Trophoblast cell (in vitro differentiated cells and primary cell): Measurements from ENCODE around the gene HGD.

ENCODE experiments used
- DNase-seq, 2 donors: peaks; one replicate each; pipeline ENCODE4 v3.0.0-alpha.2; 2016
- H2AFZ ChIP-seq: 2 replicates; pipeline ENCODE4 v1.6.1; 2013; ENCODE audit warnings: low read length, moderate library complexity, mild to moderate bottlenecking; ENCODE audit not compliant: insufficient read depth, poor library complexity
- H2AK5ac ChIP-seq: 2 replicates; pipeline ENCODE4 v1.6.1; 2013; ENCODE audit warnings: mild to moderate bottlenecking, low read length
- H2BK120ac ChIP-seq: 2 replicates; pipeline ENCODE4 v1.6.1; 2013; ENCODE audit warnings: low read length, mild to moderate bottlenecking, moderate library complexity; ENCODE audit not compliant: insufficient read depth, poor library complexity
- H2BK12ac ChIP-seq: 2 replicates; pipeline ENCODE4 v1.6.1; 2013; ENCODE audit warnings: mild to moderate bottlenecking, low read length, moderate library complexity
- H2BK5ac ChIP-seq: 2 replicates; pipeline ENCODE4 v1.6.1; 2013; ENCODE audit warnings: low read length, low read depth, moderate library complexity, mild to moderate bottlenecking; ENCODE audit not compliant: poor library complexity
- H3K14ac ChIP-seq: 2 replicates; pipeline ENCODE4 v1.6.1; 2013; ENCODE audit warnings: mild to moderate bottlenecking, low read length
- H3K18ac ChIP-seq: 2 replicates; pipeline ENCODE4 v1.6.1; 2013; ENCODE audit warnings: mild to moderate bottlenecking, low read length
- H3K23ac ChIP-seq: 2 replicates; pipeline ENCODE4 v1.6.1; 2013; ENCODE audit warnings: low read length
- H3K27ac ChIP-seq: 2 replicates; pipeline ENCODE4 v1.5.1; 2013; ENCODE audit warnings: low read depth, mild to moderate bottlenecking, inconsistent platforms, low read length, moderate library complexity
- H3K27me3 ChIP-seq: 2 replicates; pipeline ENCODE4 v1.6.1; 2013; ENCODE audit warnings: inconsistent platforms, mild to moderate bottlenecking, low read length, moderate library complexity; ENCODE audit not compliant: insufficient read depth
- H3K36me3 ChIP-seq, 2 experiments: 1 replicate in 1 of 2; 2 replicates in 1 of 2; pipeline ENCODE4 v1.6.1; 2013; ENCODE audit warnings: low read length in 2 of 2, mild to moderate bottlenecking in 2 of 2, moderate library complexity in 1 of 2; ENCODE audit not compliant: insufficient read depth in 2 of 2, control insufficient read depth in 1 of 2
- H3K4ac ChIP-seq: 2 replicates; pipeline ENCODE4 v1.6.1; 2013; ENCODE audit warnings: low read depth, mild to moderate bottlenecking, low read length, moderate library complexity
- H3K4me1 ChIP-seq, 2 experiments: 1 replicate in 1 of 2; 2 replicates in 1 of 2; pipeline ENCODE4 v1.6.1; 2013; ENCODE audit warnings: low read length in 2 of 2, mild to moderate bottlenecking in 2 of 2, moderate library complexity in 1 of 2; ENCODE audit not compliant: insufficient read depth in 2 of 2, control insufficient read depth in 1 of 2
- H3K4me2 ChIP-seq: 2 replicates; pipeline ENCODE4 v1.6.1; 2013; ENCODE audit warnings: inconsistent platforms, mild to moderate bottlenecking, low read length, moderate library complexity
- H3K4me3 ChIP-seq: 2 replicates; pipeline ENCODE4 v1.5.1; 2013; ENCODE audit warnings: mild to moderate bottlenecking, low read depth, low read length, inconsistent platforms
- H3K79me1 ChIP-seq: one replicate; pipeline ENCODE4 v1.6.1; 2013; ENCODE audit warnings: low read length
- H3K79me2 ChIP-seq: 2 replicates; pipeline ENCODE4 v1.6.1; 2013; ENCODE audit warnings: low read length, mild to moderate bottlenecking; ENCODE audit not compliant: control insufficient read depth, insufficient read depth, poor library complexity
- H3K9ac ChIP-seq: 2 replicates; pipeline ENCODE4 v1.6.1; 2013; ENCODE audit warnings: mild to moderate bottlenecking, low read length
- H3K9me3 ChIP-seq: 2 replicates; pipeline ENCODE4 v1.6.1; 2013; ENCODE audit warnings: low read depth, mild to moderate bottlenecking, control low read depth, inconsistent platforms, low read length; ENCODE audit not compliant: insufficient read depth
- H4K12ac ChIP-seq: 2 replicates; pipeline ENCODE4 v1.6.1; 2013; ENCODE audit warnings: low read depth, mild to moderate bottlenecking, low read length, moderate library complexity
- H4K8ac ChIP-seq: 2 replicates; pipeline ENCODE4 v1.6.1; 2013; ENCODE audit warnings: low read depth, mild to moderate bottlenecking, low read length, moderate library complexity
- H4K91ac ChIP-seq: one replicate; pipeline ENCODE4 v1.6.1; 2013; ENCODE audit warnings: low read depth, mild to moderate bottlenecking, low read length, moderate library complexity
- WGBS: extraction: QIAGEN DNeasy Blood & Tissue Kit; methylation state at CpG from one replicate; pipeline ENCODE4 v1.1.7; 2013; ENCODE audit warnings: missing lambda C conversion rate; ENCODE audit not compliant: insufficient read length, insufficient coverage; ENCODE audit errors: extremely low coverage; 5-methylcytosine and 5-hydroxymethylcytosine counted together

Gene HGD

DNA sequence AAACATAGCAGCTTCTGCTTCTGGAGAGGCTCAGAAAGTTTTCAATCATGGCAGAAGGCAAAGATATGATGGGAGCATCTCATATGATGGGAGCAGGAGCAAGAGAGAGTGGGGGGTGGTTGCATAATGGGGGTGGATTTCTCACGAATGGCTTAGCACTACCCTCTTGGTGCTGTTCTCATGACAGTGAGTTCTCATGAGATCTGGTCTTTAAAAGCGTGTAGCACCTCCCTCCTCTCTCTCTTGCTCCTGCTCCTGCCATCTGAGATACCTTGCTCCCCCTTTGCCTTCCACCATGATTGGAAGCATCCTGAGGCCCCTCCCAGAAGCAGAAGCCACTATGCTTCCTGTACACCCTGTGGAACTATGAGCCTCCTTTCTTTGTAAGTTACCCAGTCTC is 22.2 kb downstream of the HGD start:
- Histone ChIP-seq H3K9ac (no peak overlapping the region), H2BK5ac (no peak overlapping the region), H3K79me1 (no peaks in the 10 kb centered on the region), H3K18ac (no peak overlapping the region), H3K14ac (no peak overlapping the region), H2BK12ac (no peak overlapping the region), H2AK5ac (no peak overlapping the region), H2AFZ (no peak overlapping the region), H3K27me3 (no peaks in the 10 kb centered on the region), H2BK120ac (no peak overlapping the region), H4K12ac (no peak overlapping the region), H4K8ac (no peak overlapping the region), H3K27ac (no peak overlapping the region), H3K36me3 (no peaks in the 10 kb centered on the region), H3K4me3 (no peak overlapping the region), H3K23ac (no peak overlapping the region), H3K4me2 (no peak overlapping the region), H4K91ac (no peak overlapping the region), H3K9me3 (peaks cover 4% of the 10 kb centered on the region), H3K4ac (no peak overlapping the region), H3K79me2 (no peaks in the 10 kb centered on the region), H3K4me1 (no peaks in the 10 kb centered on the region)
- WGBS = no CpG with 5 or more reads among the region's 2 CpGs
- DNase-seq = no peak

DNA sequence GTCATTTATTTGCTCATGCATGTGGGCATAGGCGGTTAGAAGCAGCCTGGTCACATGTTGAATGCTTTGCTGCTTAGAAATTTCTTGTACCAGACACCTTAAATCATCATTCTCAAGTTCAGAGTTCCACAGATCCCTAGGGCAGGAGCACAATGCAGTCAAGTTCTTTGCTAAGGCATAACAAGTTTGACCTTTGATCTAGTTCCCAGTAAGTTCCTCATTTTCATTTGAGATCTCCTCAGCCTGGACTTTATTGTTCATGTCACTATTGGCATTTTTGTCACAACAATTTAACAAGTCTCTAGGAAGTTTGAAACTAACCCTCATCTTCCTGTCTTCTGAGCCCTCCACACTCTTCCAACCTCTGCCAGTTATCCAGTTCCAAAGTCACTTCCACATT is 22.8 kb downstream of the HGD start:
- DNase-seq = no peak
- H3K9me3 ChIP-seq = peaks cover 4% of the 10 kb centered on the region
- H2AFZ ChIP-seq = no peak overlapping the region

DNA sequence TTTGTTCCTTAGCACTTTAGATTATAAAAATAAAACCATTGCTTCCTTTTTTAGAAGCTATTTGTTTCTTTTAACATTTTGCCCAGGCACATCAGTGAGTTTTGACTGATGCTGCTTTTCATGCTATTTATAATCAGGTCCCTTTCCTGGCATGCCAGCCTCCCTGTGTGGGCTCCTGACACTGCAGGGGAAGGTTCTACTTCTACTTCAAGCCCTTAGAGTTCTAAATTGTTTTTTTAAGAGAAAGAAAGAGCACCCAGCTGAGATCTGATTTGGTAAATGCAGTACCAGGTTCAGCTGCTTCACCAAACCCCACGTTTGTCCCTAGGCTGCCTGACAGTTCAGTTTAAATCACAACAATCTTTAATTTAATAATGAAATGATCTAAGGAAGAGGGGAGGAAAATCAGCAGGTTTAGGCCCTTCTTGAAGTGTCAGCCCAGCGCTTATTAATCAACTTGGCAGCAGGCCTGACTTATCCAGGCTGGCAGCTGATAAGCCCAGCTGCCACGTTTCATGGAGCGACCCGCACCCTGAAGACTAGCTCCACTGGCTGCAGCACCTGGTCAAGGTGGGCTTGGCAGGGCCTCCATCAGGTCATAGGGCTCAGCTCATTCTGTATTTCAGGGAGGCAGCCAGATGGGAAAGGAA is 29.0 kb downstream of the HGD start:
- H4K91ac ChIP-seq = no peak overlapping the region
- H3K27me3 ChIP-seq = no peaks in the 10 kb centered on the region
- no peak overlapping the region for H2AK5ac ChIP-seq
- H2BK120ac ChIP-seq = no peak overlapping the region
- H2AFZ ChIP-seq = no peak overlapping the region
- no peak overlapping the region for H3K4ac ChIP-seq
- H3K9me3 ChIP-seq = no peaks in the 10 kb centered on the region
- H3K36me3 ChIP-seq = no peaks in the 10 kb centered on the region
- H3K9ac ChIP-seq = no peak overlapping the region
- H2BK12ac ChIP-seq = no peak overlapping the region
- no peaks in the 10 kb centered on the region for H3K4me1 ChIP-seq
- no peak for DNase-seq
- no CpG with 5 or more reads among the region's 5 CpGs for WGBS
- no peaks in the 10 kb centered on the region for H3K79me1 ChIP-seq
- no peaks in the 10 kb centered on the region for H3K79me2 ChIP-seq
- H3K23ac ChIP-seq = no peak overlapping the region
- H3K4me2 ChIP-seq = no peak overlapping the region
- H4K8ac ChIP-seq = no peak overlapping the region
- no peak overlapping the region for H2BK5ac ChIP-seq
- no peak overlapping the region for H4K12ac ChIP-seq
- no peak overlapping the region for H3K4me3 ChIP-seq
- no peak overlapping the region for H3K27ac ChIP-seq
- no peak overlapping the region for H3K18ac ChIP-seq
- no peak overlapping the region for H3K14ac ChIP-seq

More for the DNA sequence above, 22.8 kb downstream of the HGD start:
- no CpG with 5 or more reads among the region's 1 CpG for WGBS
- H3K79me2 ChIP-seq = no peaks in the 10 kb centered on the region
- no peak overlapping the region for H3K23ac ChIP-seq
- no peak overlapping the region for H3K4me3 ChIP-seq
- H2BK120ac ChIP-seq = no peak overlapping the region
- H3K18ac ChIP-seq = no peak overlapping the region
- no peak overlapping the region for H3K4ac ChIP-seq
- H3K4me2 ChIP-seq = no peak overlapping the region
- H3K9ac ChIP-seq = no peak overlapping the region
- H4K8ac ChIP-seq = no peak overlapping the region
- H2BK12ac ChIP-seq = no peak overlapping the region
- no peaks in the 10 kb centered on the region for H3K27me3 ChIP-seq
- H3K36me3 ChIP-seq = no peaks in the 10 kb centered on the region
- no peaks in the 10 kb centered on the region for H3K79me1 ChIP-seq
- H4K91ac ChIP-seq = no peak overlapping the region
- H2BK5ac ChIP-seq = no peak overlapping the region
- H2AK5ac ChIP-seq = no peak overlapping the region
- H3K4me1 ChIP-seq = no peaks in the 10 kb centered on the region
- H3K14ac ChIP-seq = no peak overlapping the region
- H3K27ac ChIP-seq = no peak overlapping the region
- no peak overlapping the region for H4K12ac ChIP-seq

DNA sequence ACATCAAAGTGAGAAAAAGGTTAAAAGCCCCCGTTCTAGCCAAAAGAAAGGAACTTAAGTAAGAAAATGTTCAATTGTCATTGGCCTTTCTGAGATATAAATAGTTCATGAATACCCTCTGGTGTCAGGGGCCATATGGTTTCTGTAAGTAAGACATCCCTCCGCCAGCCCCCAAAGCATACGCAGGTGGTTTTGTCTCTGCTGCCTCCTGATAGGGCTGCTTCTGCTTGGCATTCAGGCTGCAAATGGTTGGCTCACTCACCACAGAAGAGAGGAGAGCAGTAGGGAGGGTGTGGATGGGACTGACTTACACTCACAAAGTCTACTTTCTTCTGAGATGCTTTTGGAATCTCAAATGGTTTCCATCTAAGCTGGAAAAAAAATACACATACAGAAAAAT is 29.8 kb downstream of the HGD start:
- Histone ChIP-seq H3K14ac (no peak overlapping the region), H3K9me3 (no peaks in the 10 kb centered on the region), H2BK12ac (no peak overlapping the region), H3K27me3 (no peaks in the 10 kb centered on the region), H3K4me1 (no peaks in the 10 kb centered on the region), H2AFZ (no peak overlapping the region), H3K23ac (no peak overlapping the region), H3K4ac (no peak overlapping the region), H3K79me1 (no peaks in the 10 kb centered on the region), H4K91ac (no peak overlapping the region), H3K9ac (no peak overlapping the region), H4K12ac (no peak overlapping the region), H3K79me2 (no peaks in the 10 kb centered on the region), H3K18ac (no peak overlapping the region), H2AK5ac (no peak overlapping the region), H4K8ac (no peak overlapping the region), H3K36me3 (no peaks in the 10 kb centered on the region), H3K4me3 (no peak overlapping the region), H3K27ac (no peak overlapping the region), H2BK120ac (no peak overlapping the region), H2BK5ac (no peak overlapping the region), H3K4me2 (no peak overlapping the region)
- WGBS = no CpG with 5 or more reads among the region's 3 CpGs
- DNase-seq = no peak
